PFSK-1 (cell line): ENCODE results near the gene KIAA0753.

Source experiments
- POLR2AphosphoS5 ChIP-seq: IDR thresholded peaks from 2 replicates; pipeline ENCODE4 v1.6.1; 2012; ENCODE audit warnings: low read depth, mild to moderate bottlenecking, control low read depth, low read length, moderate library complexity
- SIN3A ChIP-seq: IDR thresholded peaks from 2 replicates; pipeline ENCODE4 v1.6.1; 2012; ENCODE audit warnings: mild to moderate bottlenecking, low read length, moderate library complexity, borderline replicate concordance; ENCODE audit not compliant: insufficient read depth
- TAF1 ChIP-seq: IDR thresholded peaks from 2 replicates; pipeline ENCODE4 v1.6.1; 2012; ENCODE audit warnings: low read length, control low read depth, borderline replicate concordance; ENCODE audit not compliant: insufficient read depth
- TF ChIP-seq, protein P1 (sequence below), 2 experiments: IDR thresholded peaks; 2 replicates each; pipeline versions ENCODE4 v1.6.1 to v1.8.0; 2011 to 2012; ENCODE audit warnings: low read depth in 2 of 2, low read length in 2 of 2, control low read depth in 1 of 2, inconsistent platforms in 1 of 2, mild to moderate bottlenecking in 1 of 2, moderate library complexity in 1 of 2; ENCODE audit not compliant: insufficient read depth in 1 of 2

GRCh38 chr17:6632530-6632929, 8.0 kb downstream of the KIAA0753 start:
- TF ChIP-seq POLR2AphosphoS5: no peak
- TF ChIP-seq, protein P1, sequence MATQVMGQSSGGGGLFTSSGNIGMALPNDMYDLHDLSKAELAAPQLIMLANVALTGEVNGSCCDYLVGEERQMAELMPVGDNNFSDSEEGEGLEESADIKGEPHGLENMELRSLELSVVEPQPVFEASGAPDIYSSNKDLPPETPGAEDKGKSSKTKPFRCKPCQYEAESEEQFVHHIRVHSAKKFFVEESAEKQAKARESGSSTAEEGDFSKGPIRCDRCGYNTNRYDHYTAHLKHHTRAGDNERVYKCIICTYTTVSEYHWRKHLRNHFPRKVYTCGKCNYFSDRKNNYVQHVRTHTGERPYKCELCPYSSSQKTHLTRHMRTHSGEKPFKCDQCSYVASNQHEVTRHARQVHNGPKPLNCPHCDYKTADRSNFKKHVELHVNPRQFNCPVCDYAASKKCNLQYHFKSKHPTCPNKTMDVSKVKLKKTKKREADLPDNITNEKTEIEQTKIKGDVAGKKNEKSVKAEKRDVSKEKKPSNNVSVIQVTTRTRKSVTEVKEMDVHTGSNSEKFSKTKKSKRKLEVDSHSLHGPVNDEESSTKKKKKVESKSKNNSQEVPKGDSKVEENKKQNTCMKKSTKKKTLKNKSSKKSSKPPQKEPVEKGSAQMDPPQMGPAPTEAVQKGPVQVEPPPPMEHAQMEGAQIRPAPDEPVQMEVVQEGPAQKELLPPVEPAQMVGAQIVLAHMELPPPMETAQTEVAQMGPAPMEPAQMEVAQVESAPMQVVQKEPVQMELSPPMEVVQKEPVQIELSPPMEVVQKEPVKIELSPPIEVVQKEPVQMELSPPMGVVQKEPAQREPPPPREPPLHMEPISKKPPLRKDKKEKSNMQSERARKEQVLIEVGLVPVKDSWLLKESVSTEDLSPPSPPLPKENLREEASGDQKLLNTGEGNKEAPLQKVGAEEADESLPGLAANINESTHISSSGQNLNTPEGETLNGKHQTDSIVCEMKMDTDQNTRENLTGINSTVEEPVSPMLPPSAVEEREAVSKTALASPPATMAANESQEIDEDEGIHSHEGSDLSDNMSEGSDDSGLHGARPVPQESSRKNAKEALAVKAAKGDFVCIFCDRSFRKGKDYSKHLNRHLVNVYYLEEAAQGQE (IDR thresholded peaks at IDR 0.05; ENCODE audit: insufficient read depth in 1 of 2, low read depth in 2 of 2, low read length in 2 of 2): no peak
- no peak for TF ChIP-seq SIN3A
- no peak for TF ChIP-seq TAF1
